SKM-1 treated with dmso at 0.1 percent for 144 hours (cell line): ENCODE measurements around the gene CPPED1.

Experiments
- DNase-seq: peaks from one replicate; lab custom pipeline; 2025; ENCODE audit not compliant: unreplicated experiment; lab: John Stamatoyannopoulos, UW

CPPED1 gene

DNA sequence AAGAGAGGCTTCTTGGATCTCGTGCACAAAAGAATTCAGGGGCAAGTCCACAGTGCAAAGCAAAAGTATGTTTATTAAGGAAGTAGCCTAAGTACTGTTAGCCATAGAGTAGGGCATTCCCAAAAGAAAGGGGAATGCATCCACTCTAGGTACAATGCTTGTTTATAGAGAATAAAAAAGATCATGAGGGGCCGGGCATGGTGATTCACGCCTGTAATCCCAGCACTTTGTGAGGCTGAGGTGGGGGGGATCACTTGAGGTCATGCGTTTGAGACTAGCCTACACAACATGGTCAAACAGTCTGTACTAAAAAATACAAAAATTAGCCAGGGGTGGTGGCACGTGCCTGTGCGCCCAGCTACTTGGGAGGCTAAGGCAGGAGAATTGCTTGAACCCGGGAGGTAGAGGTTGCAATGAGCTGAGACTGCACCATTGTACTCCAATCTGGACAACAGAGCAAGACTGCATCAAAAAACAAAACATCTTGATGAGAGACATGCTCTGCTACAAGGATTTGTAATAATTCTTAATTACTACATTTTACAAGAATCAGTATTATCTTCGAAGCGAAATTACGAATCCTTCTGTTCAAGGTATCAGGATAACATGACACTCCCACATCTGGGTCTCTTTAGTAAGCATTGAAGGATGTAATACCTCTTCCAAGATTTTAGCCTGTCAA is 191.6 kb downstream of the CPPED1 start:
- no peak for DNase-seq

DNA sequence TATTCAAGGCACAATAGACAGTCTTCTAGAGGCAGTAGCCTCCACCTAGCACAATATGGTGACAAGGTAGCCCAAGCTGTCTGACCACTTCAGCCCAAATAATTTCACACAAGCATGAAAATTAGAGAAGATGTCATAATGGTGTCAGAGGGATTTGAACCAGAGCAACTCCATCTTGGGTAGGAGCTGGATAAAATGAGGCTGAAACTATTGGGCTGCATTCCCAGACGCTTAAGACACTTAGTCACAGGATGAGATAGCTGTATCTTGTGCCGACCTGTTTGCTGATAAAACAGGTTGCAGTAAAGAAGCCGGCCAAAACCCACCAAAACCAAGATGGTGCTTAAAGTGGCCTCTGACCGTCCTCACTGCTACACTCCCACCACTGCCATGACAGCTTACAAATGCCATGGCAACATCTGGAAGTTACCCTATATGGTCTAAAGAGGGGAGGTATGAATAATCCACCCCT is 192.6 kb downstream of the CPPED1 start:
- no peak for DNase-seq

GRCh38 chr16:12609937-12610699 is 193.6 kb downstream of the CPPED1 start:
- DNase-seq, result no peak
